Sigmoid colon (tissue), 4 donors: ENCODE measurements around the gene CDON.

Experiments used
- EP300 ChIP-seq, 4 donors: sonication (generic); formaldehyde crosslinking; IDR thresholded peaks; one replicate each; pipeline ENCODE4 v1.6.1; 2017; ENCODE audit warnings: antibody characterized with exemption in 4 of 4
- POLR2A ChIP-seq, 2 donors: fragments of 450-650 bp; IDR thresholded peaks; one replicate each; pipeline ENCODE4 v1.6.1; 2016; ENCODE audit warnings: antibody characterized with exemption in 2 of 2, mild to moderate bottlenecking in 2 of 2, moderate library complexity in 2 of 2
- TF ChIP-seq, protein P1 (sequence below), 4 experiments: fragments of 450-650 bp in 3 of 4; fragments of 200-600 bp in 1 of 4; IDR thresholded peaks; one replicate each; pipeline ENCODE4 v1.5.1; 2016 to 2019; ENCODE audit warnings: antibody characterized with exemption in 4 of 4, mild to moderate bottlenecking in 3 of 4, moderate library complexity in 2 of 4

DNA sequence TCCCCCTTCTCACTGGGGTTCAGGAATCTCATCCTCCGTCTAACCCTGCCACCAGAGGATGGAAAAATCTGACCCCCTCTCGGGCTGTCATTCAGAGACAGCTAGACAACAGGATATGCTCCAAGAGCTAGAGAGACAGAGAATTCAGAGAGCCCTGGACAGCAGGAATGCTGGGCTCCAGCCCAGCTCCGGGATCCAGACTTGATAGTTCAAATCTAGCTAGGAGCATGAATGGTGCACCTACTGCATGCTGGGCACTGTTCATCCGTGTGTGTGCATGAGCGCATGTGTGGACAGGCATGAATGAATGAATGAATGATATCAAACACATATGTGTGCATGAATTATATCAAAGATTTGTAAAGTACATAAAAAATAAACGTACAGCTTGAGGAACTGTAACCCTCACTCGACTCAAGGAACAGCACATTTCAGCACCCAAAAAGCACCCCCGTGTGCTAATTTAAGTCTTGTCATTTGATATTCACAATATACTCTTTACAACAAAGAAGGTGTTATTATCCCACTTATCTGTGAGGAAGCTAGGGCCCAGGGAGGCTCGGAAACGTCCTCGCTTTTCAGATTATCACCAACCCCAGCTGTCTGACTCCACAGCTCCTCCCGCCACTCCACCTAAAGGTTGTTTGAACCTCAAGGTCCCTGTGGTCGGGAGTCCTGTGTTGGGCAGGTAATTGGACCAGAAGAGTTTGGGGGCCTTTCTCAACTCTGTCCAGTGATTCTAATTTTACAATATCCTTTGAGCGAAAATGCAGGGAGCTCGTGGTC lies 117.5 kb downstream of the CDON start:
- TF ChIP-seq POLR2A (IDR thresholded peaks at IDR 0.05) (no peak), EP300 (IDR thresholded peaks at IDR 0.05) (no peak)
- TF ChIP-seq, protein P1, sequence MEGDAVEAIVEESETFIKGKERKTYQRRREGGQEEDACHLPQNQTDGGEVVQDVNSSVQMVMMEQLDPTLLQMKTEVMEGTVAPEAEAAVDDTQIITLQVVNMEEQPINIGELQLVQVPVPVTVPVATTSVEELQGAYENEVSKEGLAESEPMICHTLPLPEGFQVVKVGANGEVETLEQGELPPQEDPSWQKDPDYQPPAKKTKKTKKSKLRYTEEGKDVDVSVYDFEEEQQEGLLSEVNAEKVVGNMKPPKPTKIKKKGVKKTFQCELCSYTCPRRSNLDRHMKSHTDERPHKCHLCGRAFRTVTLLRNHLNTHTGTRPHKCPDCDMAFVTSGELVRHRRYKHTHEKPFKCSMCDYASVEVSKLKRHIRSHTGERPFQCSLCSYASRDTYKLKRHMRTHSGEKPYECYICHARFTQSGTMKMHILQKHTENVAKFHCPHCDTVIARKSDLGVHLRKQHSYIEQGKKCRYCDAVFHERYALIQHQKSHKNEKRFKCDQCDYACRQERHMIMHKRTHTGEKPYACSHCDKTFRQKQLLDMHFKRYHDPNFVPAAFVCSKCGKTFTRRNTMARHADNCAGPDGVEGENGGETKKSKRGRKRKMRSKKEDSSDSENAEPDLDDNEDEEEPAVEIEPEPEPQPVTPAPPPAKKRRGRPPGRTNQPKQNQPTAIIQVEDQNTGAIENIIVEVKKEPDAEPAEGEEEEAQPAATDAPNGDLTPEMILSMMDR (IDR thresholded peaks at IDR 0.05): no peak
